ENCODE data around the gene SCYGR7.

- TF ChIP-seq POLR2A (IDR thresholded peaks at IDR 0.05) = no peak
- no peak for TF ChIP-seq CTCF (IDR thresholded peaks at IDR 0.05)
- TF ChIP-seq POLR2AphosphoS5 (IDR thresholded peaks at IDR 0.05) = no peak
- no peak for TF ChIP-seq EP300 (IDR thresholded peaks at IDR 0.05)
Measured at GRCh38 chr2:227719641-227720040, 8.5 kb upstream of the SCYGR7 start.
